DND-41 (cell line): ENCODE measurements around the gene FLAD1.

Experiments
- CTCF ChIP-seq: IDR thresholded peaks from 2 replicates; pipeline ENCODE4 v1.5.1; 2012; ENCODE audit warnings: borderline replicate concordance, low read length, moderate library complexity, mild to moderate bottlenecking; ENCODE audit not compliant: poor library complexity, severe bottlenecking; ENCODE audit errors: extremely low read depth
- EZH2 ChIP-seq: IDR thresholded peaks from 3 replicates; pipeline ENCODE4 v1.6.1; 2012; ENCODE audit warnings: borderline replicate concordance, low read depth, mild to moderate bottlenecking, moderate library complexity, low read length, inconsistent platforms; ENCODE audit not compliant: severe bottlenecking

GRCh38 chr1:155033524-155033923 lies 50.4 kb downstream of the FLAD1 start, which contains the start of the genes DCST1 and DCST2:
- TF ChIP-seq CTCF, result no peak
- TF ChIP-seq EZH2, result no peak
